MM.1S (cell line): Measurements from ENCODE around the gene RNF130.

ENCODE experiments used
- CTCF ChIP-seq: fragments of 300-600 bp; sonication (generic); IDR thresholded peaks from 2 replicates; pipeline ENCODE4 v1.5.1; 2016; ENCODE audit warnings: antibody characterized with exemption, low read length, mixed read lengths
- EZH2 ChIP-seq: fragments of 300-600 bp; sonication (generic); optimal IDR thresholded peaks from 2 replicates; pipeline ENCODE3; 2017; ENCODE audit warnings: low read depth, mild to moderate bottlenecking, antibody characterized with exemption, low read length, mixed read lengths
- EZH2phosphoT487 ChIP-seq: fragments of 300-600 bp; sonication (generic); IDR thresholded peaks from 2 replicates; pipeline ENCODE4 v1.6.1; 2018; ENCODE audit warnings: antibody characterized with exemption, low read length

- no peak for TF ChIP-seq CTCF
- no peak for TF ChIP-seq EZH2phosphoT487
- no peak for TF ChIP-seq EZH2
These were observed 116.5 kb downstream of the RNF130 start for GRCh38 chr5:179955062-179955461.
